Measurements from ENCODE around the gene ADAMTS13.

GRCh38 chr9:133382507-133383141 lies 39.5 kb upstream of the ADAMTS13 start:
- TF ChIP-seq CTCF (conservative IDR thresholded peaks at IDR 0.05 in 1 of 2, IDR thresholded peaks at IDR 0.05 in 1 of 2; ENCODE audit: low read depth in 1 of 2, low read length in 2 of 2) (no peak), EZH2 (IDR thresholded peaks at IDR 0.05; ENCODE audit: low read length, missing control alignments) (no peak)
